Fibroblast of mammary gland (primary cell): ENCODE results near the gene FANCC.

Experiments
- DNase-seq: peaks from one replicate; pipeline ENCODE4 v3.0.0-alpha.2; 2010; ENCODE audit warnings: low read depth
- H3K4me3 ChIP-seq: 2 replicates; pipeline ENCODE4 v1.5.1; 2011; ENCODE audit warnings: low read depth, mild to moderate bottlenecking, low read length, moderate library complexity; ENCODE audit not compliant: control insufficient read depth
- TF ChIP-seq, protein P1 (sequence below): conservative IDR thresholded peaks from 2 replicates; pipeline ENCODE4 v1.5.1; 2011; ENCODE audit warnings: low read depth, low read length, inconsistent platforms; ENCODE audit not compliant: control insufficient read depth, insufficient read depth

The FANCC gene

GRCh38 chr9:95060234-95060633 is 257.3 kb downstream of the FANCC start:
- TF ChIP-seq, protein P1, sequence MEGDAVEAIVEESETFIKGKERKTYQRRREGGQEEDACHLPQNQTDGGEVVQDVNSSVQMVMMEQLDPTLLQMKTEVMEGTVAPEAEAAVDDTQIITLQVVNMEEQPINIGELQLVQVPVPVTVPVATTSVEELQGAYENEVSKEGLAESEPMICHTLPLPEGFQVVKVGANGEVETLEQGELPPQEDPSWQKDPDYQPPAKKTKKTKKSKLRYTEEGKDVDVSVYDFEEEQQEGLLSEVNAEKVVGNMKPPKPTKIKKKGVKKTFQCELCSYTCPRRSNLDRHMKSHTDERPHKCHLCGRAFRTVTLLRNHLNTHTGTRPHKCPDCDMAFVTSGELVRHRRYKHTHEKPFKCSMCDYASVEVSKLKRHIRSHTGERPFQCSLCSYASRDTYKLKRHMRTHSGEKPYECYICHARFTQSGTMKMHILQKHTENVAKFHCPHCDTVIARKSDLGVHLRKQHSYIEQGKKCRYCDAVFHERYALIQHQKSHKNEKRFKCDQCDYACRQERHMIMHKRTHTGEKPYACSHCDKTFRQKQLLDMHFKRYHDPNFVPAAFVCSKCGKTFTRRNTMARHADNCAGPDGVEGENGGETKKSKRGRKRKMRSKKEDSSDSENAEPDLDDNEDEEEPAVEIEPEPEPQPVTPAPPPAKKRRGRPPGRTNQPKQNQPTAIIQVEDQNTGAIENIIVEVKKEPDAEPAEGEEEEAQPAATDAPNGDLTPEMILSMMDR: no peak
- H3K4me3 ChIP-seq: no peak overlapping the region
- DNase-seq: no peak

- no peak overlapping the region for H3K4me3 ChIP-seq
- DNase-seq: no peak
- TF ChIP-seq, protein P1: no peak
Measured at GRCh38 chr9:95058795-95059386, 258.6 kb downstream of the FANCC start.

- no peak overlapping the region for H3K4me3 ChIP-seq
Measured at GRCh38 chr9:95058121-95058785, 259.3 kb downstream of the FANCC start.

GRCh38 chr9:95057101-95057500 is 260.4 kb downstream of the FANCC start:
- DNase-seq: no peak
- no peak overlapping the region for H3K4me3 ChIP-seq
- TF ChIP-seq, protein P1: no peak

More at GRCh38 chr9:95058121-95058785, 259.3 kb downstream of the FANCC start:
- TF ChIP-seq, protein P1: no peak
- DNase-seq: no peak

GRCh38 chr9:95055851-95056551 is 261.5 kb downstream of the FANCC start:
- no peak overlapping the region for H3K4me3 ChIP-seq
- peak; percentile 43 for DNase-seq
- TF ChIP-seq, protein P1: no peak

DNA sequence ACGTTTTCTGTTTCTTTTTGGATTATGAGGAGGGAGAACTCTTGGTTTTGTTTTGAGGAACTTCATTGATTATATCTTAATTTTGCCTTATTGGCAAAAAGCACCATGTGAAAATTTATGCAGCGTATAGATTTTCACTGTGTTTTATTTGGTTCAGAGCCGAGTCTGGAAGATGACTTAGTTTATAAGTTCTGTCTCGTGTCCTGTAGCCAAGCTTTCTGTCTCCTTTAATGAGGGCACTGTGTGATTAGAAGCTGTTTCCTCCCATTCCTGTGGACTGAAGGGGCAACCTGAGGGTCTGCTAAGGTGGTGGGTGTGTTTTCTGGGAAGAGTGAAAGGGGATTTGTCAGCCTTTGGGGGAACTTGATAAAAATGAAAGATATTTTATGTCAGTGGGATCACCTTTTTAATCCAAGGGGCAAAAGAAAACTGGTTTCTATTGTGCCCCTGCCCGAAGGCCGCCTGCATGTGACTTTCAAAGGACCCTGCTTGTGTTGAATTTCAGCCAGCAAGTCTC is 262.1 kb downstream of the FANCC start:
- no peak overlapping the region for H3K4me3 ChIP-seq
- DNase-seq: no peak
- TF ChIP-seq, protein P1: no peak
